Measurements from ENCODE around the gene SSBP3. TPM values are rescaled to one million over a fixed set of nuclear protein-coding genes. Genes with fewer than 3 reads are reported as not detected.
"Not testable (repeated sequence)": the region's sequence is repeated elsewhere in the genome, so short reads cannot be mapped to it uniquely, and the experiment has no call there.

Gene SSBP3
- total RNA-seq, 3 donors from 2014 or later (not counting 1 experiment from before 2014, with no cell fraction given) = 162 to 224 (median 164) TPM

DNA sequence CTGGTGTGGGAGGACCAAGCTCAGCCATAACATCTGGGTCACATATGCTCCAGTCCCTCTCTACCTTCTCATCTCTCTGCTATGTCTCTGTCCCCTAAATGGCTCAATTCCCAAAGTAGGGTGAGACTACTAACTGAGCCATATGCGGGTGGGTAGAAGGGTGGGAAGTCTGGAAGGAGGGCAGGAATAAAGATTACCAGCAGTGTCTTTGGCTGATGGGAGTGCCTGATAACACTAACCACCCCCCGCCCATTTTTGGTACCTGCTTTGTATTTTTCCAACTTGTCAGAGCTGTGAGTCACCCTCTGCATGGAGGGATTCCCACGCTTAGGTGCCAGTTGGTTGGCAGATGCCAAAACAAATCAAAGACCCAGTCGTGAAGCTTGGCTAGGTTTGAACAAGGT, 14.9 kb upstream of the SSBP3 start:
- WGBS (ENCODE audit: insufficient coverage) = 85% methylated on average over 3 of the region's 4 CpGs
- no peak overlapping the region for H3K4me3 ChIP-seq (ENCODE audit: low read length)
- Mint-ChIP-seq H3K4me3 (no peak overlapping the region), H3K4me1 (peaks cover 0 to 11% of the 10 kb centered on the region in 2 donors), H3K9me3 (no peaks in the 10 kb centered on the region), H3K27me3 (ENCODE audit: low read depth in 2 of 2) (no peaks in the 10 kb centered on the region), H3K27ac (no peak overlapping the region), H3K36me3 (no peaks in the 10 kb centered on the region)
- H3K36me3 ChIP-seq (ENCODE audit: control insufficient read depth, insufficient read depth, low read length) = no peaks in the 10 kb centered on the region
- no peak for DNase-seq
- TF ChIP-seq, protein P1, sequence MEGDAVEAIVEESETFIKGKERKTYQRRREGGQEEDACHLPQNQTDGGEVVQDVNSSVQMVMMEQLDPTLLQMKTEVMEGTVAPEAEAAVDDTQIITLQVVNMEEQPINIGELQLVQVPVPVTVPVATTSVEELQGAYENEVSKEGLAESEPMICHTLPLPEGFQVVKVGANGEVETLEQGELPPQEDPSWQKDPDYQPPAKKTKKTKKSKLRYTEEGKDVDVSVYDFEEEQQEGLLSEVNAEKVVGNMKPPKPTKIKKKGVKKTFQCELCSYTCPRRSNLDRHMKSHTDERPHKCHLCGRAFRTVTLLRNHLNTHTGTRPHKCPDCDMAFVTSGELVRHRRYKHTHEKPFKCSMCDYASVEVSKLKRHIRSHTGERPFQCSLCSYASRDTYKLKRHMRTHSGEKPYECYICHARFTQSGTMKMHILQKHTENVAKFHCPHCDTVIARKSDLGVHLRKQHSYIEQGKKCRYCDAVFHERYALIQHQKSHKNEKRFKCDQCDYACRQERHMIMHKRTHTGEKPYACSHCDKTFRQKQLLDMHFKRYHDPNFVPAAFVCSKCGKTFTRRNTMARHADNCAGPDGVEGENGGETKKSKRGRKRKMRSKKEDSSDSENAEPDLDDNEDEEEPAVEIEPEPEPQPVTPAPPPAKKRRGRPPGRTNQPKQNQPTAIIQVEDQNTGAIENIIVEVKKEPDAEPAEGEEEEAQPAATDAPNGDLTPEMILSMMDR (IDR thresholded peaks at IDR 0.05) = no peak
- H3K27ac ChIP-seq (ENCODE audit: low read length) = no peak overlapping the region
- intact Hi-C loops (cut with micrococcal nuclease) = no loop called here
- H3K9me3 ChIP-seq (ENCODE audit: control insufficient read depth, insufficient read depth, low read length) = no peaks in the 10 kb centered on the region
- no peaks in the 10 kb centered on the region for H3K27me3 ChIP-seq (ENCODE audit: control insufficient read depth, insufficient read depth, low read length)
- no peak for ATAC-seq
- H3K4me1 ChIP-seq (ENCODE audit: control insufficient read depth, insufficient read depth, low read length) = no peaks in the 10 kb centered on the region

GRCh38 chr1:54418598-54418997, 12.4 kb upstream of the SSBP3 start:
- not testable (repeated sequence) for H3K9me3 ChIP-seq (ENCODE audit: control insufficient read depth, insufficient read depth, low read length)
- 94% methylated on average over 5 of the region's 6 CpGs for WGBS (ENCODE audit: insufficient coverage)

DNA sequence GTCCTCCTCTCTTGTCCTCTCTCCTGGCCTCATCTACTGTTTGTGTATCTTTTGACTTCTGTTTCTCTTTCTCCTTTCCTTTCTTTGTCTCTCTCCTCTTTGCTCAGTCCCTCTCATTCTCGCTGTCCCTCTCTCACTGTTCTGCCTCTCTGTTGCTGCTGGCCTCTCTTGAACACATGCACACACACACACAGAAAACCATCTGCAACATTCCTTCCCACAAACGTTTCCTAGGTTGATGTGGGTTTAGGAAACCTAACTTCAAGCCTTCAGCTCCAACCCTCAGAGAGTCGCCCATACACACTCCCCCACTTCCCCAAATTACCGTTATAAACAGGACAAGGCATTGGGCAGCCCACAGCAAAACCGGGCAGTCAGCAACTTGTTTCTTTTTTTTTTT, 10.9 kb upstream of the SSBP3 start:
- H3K4me1 Mint-ChIP-seq = peaks cover 13 to 27% of the 10 kb centered on the region in 2 donors
- TF ChIP-seq, protein P1 (IDR thresholded peaks at IDR 0.05) = no peak
- no peaks in the 10 kb centered on the region for H3K9me3 Mint-ChIP-seq
- no peak for DNase-seq
- no peaks in the 10 kb centered on the region for H3K9me3 ChIP-seq (ENCODE audit: control insufficient read depth, insufficient read depth, low read length)
- no peak overlapping the region for H3K27ac Mint-ChIP-seq
- H3K4me1 ChIP-seq (ENCODE audit: control insufficient read depth, insufficient read depth, low read length) = peaks cover 4% of the 10 kb centered on the region
- H3K27me3 Mint-ChIP-seq (ENCODE audit: low read depth in 2 of 2) = peaks cover 0 to 9% of the 10 kb centered on the region in 2 donors
- no peaks in the 10 kb centered on the region for H3K36me3 ChIP-seq (ENCODE audit: control insufficient read depth, insufficient read depth, low read length)
- no peak for ATAC-seq
- no peak overlapping the region for H3K4me3 ChIP-seq (ENCODE audit: low read length)
- WGBS (ENCODE audit: insufficient coverage) = 7% methylated on average over 5 of the region's 5 CpGs
- H3K36me3 Mint-ChIP-seq = no peaks in the 10 kb centered on the region
- no peaks in the 10 kb centered on the region for H3K27me3 ChIP-seq (ENCODE audit: control insufficient read depth, insufficient read depth, low read length)
- intact Hi-C loops (cut with micrococcal nuclease) = no loop called here
- no peak overlapping the region for H3K4me3 Mint-ChIP-seq
- no peak overlapping the region for H3K27ac ChIP-seq (ENCODE audit: low read length)

More at GRCh38 chr1:54418598-54418997, 12.4 kb upstream of the SSBP3 start:
- H3K4me1 Mint-ChIP-seq = peaks cover 7 to 27% of the 10 kb centered on the region in 2 donors
- H3K9me3 Mint-ChIP-seq; H3K27me3 Mint-ChIP-seq (ENCODE audit: low read depth in 2 of 2); H3K4me3 ChIP-seq (ENCODE audit: low read length); H3K27me3 ChIP-seq (ENCODE audit: control insufficient read depth, insufficient read depth, low read length); H3K36me3 ChIP-seq (ENCODE audit: control insufficient read depth, insufficient read depth, low read length); H3K4me3 Mint-ChIP-seq; DNase-seq; H3K36me3 Mint-ChIP-seq; ATAC-seq; H3K27ac Mint-ChIP-seq; intact Hi-C loops (cut with micrococcal nuclease); H3K27ac ChIP-seq (ENCODE audit: low read length); H3K4me1 ChIP-seq (ENCODE audit: control insufficient read depth, insufficient read depth, low read length): not testable (repeated sequence)

- Mint-ChIP-seq H3K4me3 (no peak overlapping the region), H3K27ac (no peak overlapping the region), H3K9me3 (no peaks in the 10 kb centered on the region), H3K4me1 (peaks cover 13 to 25% of the 10 kb centered on the region in 2 donors), H3K36me3 (no peaks in the 10 kb centered on the region), H3K27me3 (ENCODE audit: low read depth in 2 of 2) (peaks cover 0 to 9% of the 10 kb centered on the region in 2 donors)
- H3K36me3 ChIP-seq (ENCODE audit: control insufficient read depth, insufficient read depth, low read length) = no peaks in the 10 kb centered on the region
- H3K27me3 ChIP-seq (ENCODE audit: control insufficient read depth, insufficient read depth, low read length) = no peaks in the 10 kb centered on the region
- peaks cover 4% of the 10 kb centered on the region for H3K4me1 ChIP-seq (ENCODE audit: control insufficient read depth, insufficient read depth, low read length)
- no peak for DNase-seq
- H3K9me3 ChIP-seq (ENCODE audit: control insufficient read depth, insufficient read depth, low read length) = no peaks in the 10 kb centered on the region
- no peak for ATAC-seq
- TF ChIP-seq, protein P1 (IDR thresholded peaks at IDR 0.05) = no peak
- intact Hi-C loops (cut with micrococcal nuclease) = no loop called here
- no peak overlapping the region for H3K4me3 ChIP-seq (ENCODE audit: low read length)
- H3K27ac ChIP-seq (ENCODE audit: low read length) = no peak overlapping the region
- 73% methylated on average over 8 of the region's 8 CpGs for WGBS (ENCODE audit: insufficient coverage)
Measured at GRCh38 chr1:54416435-54416834, 10.2 kb upstream of the SSBP3 start.

All from natural killer cell (primary cell).